HCT116 (cell line): ENCODE results near the gene RASGRF2. TPM values are rescaled to one million over a fixed set of nuclear protein-coding genes. Genes with fewer than 3 reads are reported as not detected.

Source experiments
- ATAC-seq: fragments of 200-7000 bp; cut with Tn5 transposase; 2 replicates; pipeline ENCODE4 v1.9.1; 2020; ENCODE audit warnings: mild to moderate bottlenecking, moderate library complexity
- BruUV-seq: library from RNA; stranded (reverse); fragments of 400-500 nt; replicated peaks from 2 replicates; lab custom pipeline; 2021; lab: Mats Ljungman, UMichigan
- CTCF ChIA-PET: fragments of 300-600 bp; sonication (Branson Sonifier 250); formaldehyde crosslinking; loops from one replicate; lab custom pipeline; 2021; ENCODE audit warnings: antibody characterized with exemption; lab: Charles Lee
- POLR2A ChIA-PET: fragments of 300-600, 350-600 bp; sonication (Branson Sonifier 250); formaldehyde crosslinking; loops from one replicate; lab custom pipeline; 2021; ENCODE audit warnings: antibody characterized with exemption; lab: Charles Lee
- RAD21 ChIA-PET, 2 experiments: fragments of 300-600 bp; sonication (Branson Sonifier 250); formaldehyde crosslinking; loops; one replicate each; lab custom pipeline; 2023; ENCODE audit warnings: low total read pairs in 2 of 2; ENCODE audit not compliant: uncharacterized antibody in 2 of 2, unreplicated experiment in 2 of 2, low non-redundant PET in 1 of 2; lab: Charles Lee
- DNase-seq: peaks from one replicate; pipeline ENCODE4 v3.0.0-alpha.2; 2010; ENCODE audit warnings: low read depth, low spot score
- H2AFZ ChIP-seq: fragments of 200-600 bp; shearing (Covaris generic), sonication (generic); 2 replicates; pipeline ENCODE4 v1.6.1; 2017; ENCODE audit warnings: low read depth, mixed run types, mixed read lengths, antibody characterized with exemption, low read length; ENCODE audit not compliant: poor library complexity, severe bottlenecking
- H3K27ac ChIP-seq: 2 replicates; pipeline ENCODE4 v1.5.1; 2012; ENCODE audit warnings: low read depth, low read length
- H3K27me3 ChIP-seq: fragments of 200-600 bp; sonication (generic); 2 replicates; pipeline ENCODE4 v1.6.1; 2016; ENCODE audit warnings: mixed run types, low read length, mixed read lengths; ENCODE audit not compliant: insufficient read depth
- H3K36me3 ChIP-seq, 2 experiments: fragments of 200-500 bp in 1 of 2; fragments of 200-600 bp in 1 of 2; sonication (Bioruptor generic) in 1 of 2; sonication (generic) in 1 of 2; 2 replicates each; pipeline versions ENCODE4 v1.5.1 to v1.6.1; 2014 to 2016; ENCODE audit warnings: low read length in 2 of 2, inconsistent platforms in 1 of 2, mixed read lengths in 1 of 2, mixed run types in 1 of 2; ENCODE audit not compliant: insufficient read depth in 2 of 2, control insufficient read depth in 1 of 2
- H3K4me1 ChIP-seq, 2 experiments: fragments of 200-600 bp in 1 of 2; sonication (generic) in 1 of 2; 2 replicates each; pipeline versions ENCODE4 v1.5.1 to v1.6.1; 2012 to 2017; ENCODE audit warnings: low read length in 2 of 2, inconsistent platforms in 1 of 2, mild to moderate bottlenecking in 1 of 2, mixed read lengths in 1 of 2, mixed run types in 1 of 2, moderate library complexity in 1 of 2; ENCODE audit not compliant: insufficient read depth in 2 of 2, control insufficient read depth in 1 of 2
- H3K4me2 ChIP-seq: fragments of 200-600 bp; sonication (generic); 2 replicates; pipeline ENCODE4 v1.6.1; 2017; ENCODE audit warnings: mixed run types, low read length, mixed read lengths
- H3K4me3 ChIP-seq, 2 experiments: fragments of 200-600 bp in 1 of 2; sonication (generic) in 1 of 2; replicated peaks in 1 of 2; 2 replicates each; pipeline ENCODE4 v1.5.1; 2011 to 2016; ENCODE audit warnings: low read length in 2 of 2, control low read depth in 1 of 2, low read depth in 1 of 2, mild to moderate bottlenecking in 1 of 2, mixed read lengths in 1 of 2, mixed run types in 1 of 2
- H3K79me2 ChIP-seq: fragments of 200-600 bp; sonication (generic); 2 replicates; pipeline ENCODE4 v1.6.1; 2017; ENCODE audit warnings: mild to moderate bottlenecking, mixed run types, low read length, moderate library complexity, mixed read lengths; ENCODE audit not compliant: insufficient read depth
- H3K9ac ChIP-seq: fragments of 200-600 bp; sonication (generic); 2 replicates; pipeline ENCODE4 v1.6.1; 2016; ENCODE audit warnings: low read length, mixed read lengths
- H3K9me2 ChIP-seq: fragments of 200-600 bp; sonication (generic), shearing (Covaris generic); 2 replicates; pipeline ENCODE4 v1.6.1; 2017; ENCODE audit warnings: mixed run types, mild to moderate bottlenecking, moderate library complexity; ENCODE audit not compliant: insufficient read depth
- H3K9me3 ChIP-seq, 2 experiments: fragments of 200-500 bp in 1 of 2; fragments of 200-600 bp in 1 of 2; sonication (Bioruptor generic) in 1 of 2; sonication (generic) in 1 of 2; 2 replicates each; pipeline ENCODE4 v1.6.1; 2014 to 2017; ENCODE audit warnings: low read length in 2 of 2, mixed read lengths in 2 of 2, inconsistent platforms in 1 of 2, low read depth in 1 of 2, mild to moderate bottlenecking in 1 of 2, mixed run types in 1 of 2, moderate library complexity in 1 of 2; ENCODE audit not compliant: control insufficient read depth in 1 of 2, insufficient read depth in 1 of 2
- H4K20me1 ChIP-seq: fragments of 200-600 bp; sonication (generic), shearing (Covaris generic); 2 replicates; pipeline ENCODE4 v1.6.1; 2017; ENCODE audit warnings: mixed run types, mild to moderate bottlenecking, moderate library complexity; ENCODE audit not compliant: insufficient read depth
- CEBPB ChIP-seq: IDR thresholded peaks from 2 replicates; pipeline ENCODE4 v1.6.1; 2012; ENCODE audit warnings: low read depth
- EGR1 ChIP-seq: IDR thresholded peaks from 2 replicates; pipeline ENCODE4 v1.6.1; 2012; ENCODE audit warnings: low read depth
- EZH2phosphoT487 ChIP-seq: fragments of 200-600 bp; IDR thresholded peaks from 2 replicates; pipeline ENCODE4 v1.6.1; 2018; ENCODE audit warnings: antibody characterized with exemption, borderline replicate concordance
- POLR2A ChIP-seq: IDR thresholded peaks from 2 replicates; pipeline ENCODE4 v1.7.0; 2011; ENCODE audit warnings: borderline replicate concordance; ENCODE audit not compliant: insufficient read depth, insufficient read length; ENCODE audit errors: extremely low read depth
- YY1 ChIP-seq: IDR thresholded peaks from 2 replicates; pipeline ENCODE4 v1.6.1; 2011; ENCODE audit warnings: low read length, low read depth, moderate library complexity, mild to moderate bottlenecking; ENCODE audit not compliant: insufficient replicate concordance; ENCODE audit errors: extremely low read depth
- ZFX ChIP-seq: fragments of 450-650 bp; IDR thresholded peaks from 2 replicates; pipeline ENCODE4 v1.6.1; 2017
- intact Hi-C: fragments of 100-400 bp; cut with micrococcal nuclease; formaldehyde crosslinking; loops from 2 replicates; pipeline ENCODE4 v1.10.0; 2022
- total RNA-seq: library from RNA; stranded (reverse); gene quantifications from one replicate; pipeline ENCODE4 v1.2.1, GENCODE V29; 2021; ENCODE audit not compliant: unreplicated experiment
- TF ChIP-seq, protein P1 (sequence below), 3 experiments: fragments of 200-600 bp in 1 of 3; sonication (generic) in 1 of 3; IDR thresholded peaks in 2 of 3; conservative IDR thresholded peaks in 1 of 3; 2 replicates each; pipeline ENCODE4 v1.5.1; 2012 to 2017; ENCODE audit warnings: low read depth in 2 of 3, low read length in 2 of 3, antibody characterized with exemption in 1 of 3, borderline replicate concordance in 1 of 3, control low read depth in 1 of 3, mild to moderate bottlenecking in 1 of 3, mixed read lengths in 1 of 3, mixed run types in 1 of 3, moderate library complexity in 1 of 3; ENCODE audit not compliant: insufficient read depth in 1 of 3
- TF ChIP-seq, protein P2 (sequence below): IDR thresholded peaks from 2 replicates; pipeline ENCODE4 v1.6.1; 2012; ENCODE audit warnings: low read depth
- TF ChIP-seq, protein P3 (sequence below): IDR thresholded peaks from 2 replicates; pipeline ENCODE4 v1.6.1; 2011; ENCODE audit warnings: mild to moderate bottlenecking, low read length, moderate library complexity; ENCODE audit not compliant: insufficient replicate concordance; ENCODE audit errors: extremely low read depth
- TF ChIP-seq, protein P4 (sequence below): IDR thresholded peaks from 2 replicates; pipeline ENCODE4 v1.6.1; 2012
- TF ChIP-seq, protein P5 (sequence below): IDR thresholded peaks from 2 replicates; pipeline ENCODE4 v1.6.1; 2012

Gene RASGRF2
- total RNA-seq, 1 experiment from 2014 or later = 0.05 TPM

DNA sequence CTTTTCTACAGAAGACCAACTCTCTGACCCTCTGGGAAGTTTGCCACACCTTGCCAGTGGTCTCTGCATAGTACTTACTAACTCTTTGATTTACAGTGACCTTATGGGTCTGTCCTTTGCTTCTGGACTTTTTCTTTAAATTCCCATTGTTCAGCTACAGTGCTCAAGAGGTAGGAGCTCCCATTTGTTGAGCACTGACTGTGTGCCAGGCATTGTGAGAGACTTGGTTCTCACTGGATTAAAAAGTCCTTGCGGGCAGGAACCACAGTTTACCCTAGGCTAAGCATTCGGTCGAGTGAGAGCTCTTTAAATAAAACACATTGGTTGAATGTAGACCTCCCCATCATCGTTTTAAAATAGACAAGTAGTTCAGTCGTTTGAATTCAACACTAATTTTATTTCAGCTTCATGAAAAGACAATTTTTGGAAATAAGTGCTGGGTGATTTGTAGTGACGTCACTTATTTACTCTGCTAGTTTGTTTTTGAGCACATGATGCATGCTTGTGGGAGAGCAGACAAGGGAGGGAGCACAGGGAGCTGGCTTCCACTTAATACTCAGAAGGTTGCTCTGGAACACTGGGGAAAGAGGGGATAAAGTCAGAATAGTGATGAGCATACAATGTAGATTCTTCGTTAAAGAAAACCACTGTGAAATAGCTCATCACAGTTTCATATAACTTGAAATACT, 27.1 kb downstream of the RASGRF2 start:
- POLR2A ChIA-PET = no interaction called here
- DNase-seq = no peak
- Histone ChIP-seq H4K20me1 (no peaks in the 10 kb centered on the region), H3K9ac (no peak overlapping the region), H2AFZ (no peak overlapping the region), H3K4me2 (no peak overlapping the region), H3K36me3 (no peaks in the 10 kb centered on the region), H3K4me1 (peaks cover 10 to 15% of the 10 kb centered on the region in 2 experiments), H3K27me3 (no peaks in the 10 kb centered on the region), H3K27ac (no peak overlapping the region), H3K9me3 (no peaks in the 10 kb centered on the region), H3K9me2 (no peaks in the 10 kb centered on the region), H3K4me3 (no peak overlapping the region), H3K79me2 (no peaks in the 10 kb centered on the region)
- intact Hi-C loops = no loop called here
- RAD21 ChIA-PET = no interaction called here
- no TSS peak for BruUV-seq
- TF ChIP-seq, protein P1, sequence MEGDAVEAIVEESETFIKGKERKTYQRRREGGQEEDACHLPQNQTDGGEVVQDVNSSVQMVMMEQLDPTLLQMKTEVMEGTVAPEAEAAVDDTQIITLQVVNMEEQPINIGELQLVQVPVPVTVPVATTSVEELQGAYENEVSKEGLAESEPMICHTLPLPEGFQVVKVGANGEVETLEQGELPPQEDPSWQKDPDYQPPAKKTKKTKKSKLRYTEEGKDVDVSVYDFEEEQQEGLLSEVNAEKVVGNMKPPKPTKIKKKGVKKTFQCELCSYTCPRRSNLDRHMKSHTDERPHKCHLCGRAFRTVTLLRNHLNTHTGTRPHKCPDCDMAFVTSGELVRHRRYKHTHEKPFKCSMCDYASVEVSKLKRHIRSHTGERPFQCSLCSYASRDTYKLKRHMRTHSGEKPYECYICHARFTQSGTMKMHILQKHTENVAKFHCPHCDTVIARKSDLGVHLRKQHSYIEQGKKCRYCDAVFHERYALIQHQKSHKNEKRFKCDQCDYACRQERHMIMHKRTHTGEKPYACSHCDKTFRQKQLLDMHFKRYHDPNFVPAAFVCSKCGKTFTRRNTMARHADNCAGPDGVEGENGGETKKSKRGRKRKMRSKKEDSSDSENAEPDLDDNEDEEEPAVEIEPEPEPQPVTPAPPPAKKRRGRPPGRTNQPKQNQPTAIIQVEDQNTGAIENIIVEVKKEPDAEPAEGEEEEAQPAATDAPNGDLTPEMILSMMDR (IDR thresholded peaks at IDR 0.05 in 2 of 3, conservative IDR thresholded peaks at IDR 0.05 in 1 of 3; ENCODE audit: borderline replicate concordance in 1 of 3, insufficient read depth in 1 of 3, low read depth in 2 of 3, low read length in 2 of 3) = no peak
- TF ChIP-seq POLR2A = no peak
- TF ChIP-seq, protein P2, sequence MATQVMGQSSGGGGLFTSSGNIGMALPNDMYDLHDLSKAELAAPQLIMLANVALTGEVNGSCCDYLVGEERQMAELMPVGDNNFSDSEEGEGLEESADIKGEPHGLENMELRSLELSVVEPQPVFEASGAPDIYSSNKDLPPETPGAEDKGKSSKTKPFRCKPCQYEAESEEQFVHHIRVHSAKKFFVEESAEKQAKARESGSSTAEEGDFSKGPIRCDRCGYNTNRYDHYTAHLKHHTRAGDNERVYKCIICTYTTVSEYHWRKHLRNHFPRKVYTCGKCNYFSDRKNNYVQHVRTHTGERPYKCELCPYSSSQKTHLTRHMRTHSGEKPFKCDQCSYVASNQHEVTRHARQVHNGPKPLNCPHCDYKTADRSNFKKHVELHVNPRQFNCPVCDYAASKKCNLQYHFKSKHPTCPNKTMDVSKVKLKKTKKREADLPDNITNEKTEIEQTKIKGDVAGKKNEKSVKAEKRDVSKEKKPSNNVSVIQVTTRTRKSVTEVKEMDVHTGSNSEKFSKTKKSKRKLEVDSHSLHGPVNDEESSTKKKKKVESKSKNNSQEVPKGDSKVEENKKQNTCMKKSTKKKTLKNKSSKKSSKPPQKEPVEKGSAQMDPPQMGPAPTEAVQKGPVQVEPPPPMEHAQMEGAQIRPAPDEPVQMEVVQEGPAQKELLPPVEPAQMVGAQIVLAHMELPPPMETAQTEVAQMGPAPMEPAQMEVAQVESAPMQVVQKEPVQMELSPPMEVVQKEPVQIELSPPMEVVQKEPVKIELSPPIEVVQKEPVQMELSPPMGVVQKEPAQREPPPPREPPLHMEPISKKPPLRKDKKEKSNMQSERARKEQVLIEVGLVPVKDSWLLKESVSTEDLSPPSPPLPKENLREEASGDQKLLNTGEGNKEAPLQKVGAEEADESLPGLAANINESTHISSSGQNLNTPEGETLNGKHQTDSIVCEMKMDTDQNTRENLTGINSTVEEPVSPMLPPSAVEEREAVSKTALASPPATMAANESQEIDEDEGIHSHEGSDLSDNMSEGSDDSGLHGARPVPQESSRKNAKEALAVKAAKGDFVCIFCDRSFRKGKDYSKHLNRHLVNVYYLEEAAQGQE = no peak
- TF ChIP-seq, protein P3, sequence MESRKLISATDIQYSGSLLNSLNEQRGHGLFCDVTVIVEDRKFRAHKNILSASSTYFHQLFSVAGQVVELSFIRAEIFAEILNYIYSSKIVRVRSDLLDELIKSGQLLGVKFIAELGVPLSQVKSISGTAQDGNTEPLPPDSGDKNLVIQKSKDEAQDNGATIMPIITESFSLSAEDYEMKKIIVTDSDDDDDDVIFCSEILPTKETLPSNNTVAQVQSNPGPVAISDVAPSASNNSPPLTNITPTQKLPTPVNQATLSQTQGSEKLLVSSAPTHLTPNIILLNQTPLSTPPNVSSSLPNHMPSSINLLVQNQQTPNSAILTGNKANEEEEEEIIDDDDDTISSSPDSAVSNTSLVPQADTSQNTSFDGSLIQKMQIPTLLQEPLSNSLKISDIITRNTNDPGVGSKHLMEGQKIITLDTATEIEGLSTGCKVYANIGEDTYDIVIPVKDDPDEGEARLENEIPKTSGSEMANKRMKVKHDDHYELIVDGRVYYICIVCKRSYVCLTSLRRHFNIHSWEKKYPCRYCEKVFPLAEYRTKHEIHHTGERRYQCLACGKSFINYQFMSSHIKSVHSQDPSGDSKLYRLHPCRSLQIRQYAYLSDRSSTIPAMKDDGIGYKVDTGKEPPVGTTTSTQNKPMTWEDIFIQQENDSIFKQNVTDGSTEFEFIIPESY = no peak
- no peak for TF ChIP-seq EGR1
- no peak for TF ChIP-seq ZFX
- no peak for TF ChIP-seq EZH2phosphoT487
- TF ChIP-seq, protein P4, sequence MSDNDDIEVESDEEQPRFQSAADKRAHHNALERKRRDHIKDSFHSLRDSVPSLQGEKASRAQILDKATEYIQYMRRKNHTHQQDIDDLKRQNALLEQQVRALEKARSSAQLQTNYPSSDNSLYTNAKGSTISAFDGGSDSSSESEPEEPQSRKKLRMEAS = no peak
- TF ChIP-seq YY1 = no peak
- TF ChIP-seq CEBPB = no peak
- TF ChIP-seq, protein P5, sequence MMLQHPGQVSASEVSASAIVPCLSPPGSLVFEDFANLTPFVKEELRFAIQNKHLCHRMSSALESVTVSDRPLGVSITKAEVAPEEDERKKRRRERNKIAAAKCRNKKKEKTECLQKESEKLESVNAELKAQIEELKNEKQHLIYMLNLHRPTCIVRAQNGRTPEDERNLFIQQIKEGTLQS = no peak
- no peak for ATAC-seq
- CTCF ChIA-PET = no interaction called here
